ENCODE data around the gene CIAO3.
"Not testable (repeated sequence)": the region's sequence is repeated elsewhere in the genome, so short reads cannot be mapped to it uniquely, and the experiment has no call there.

Gene CIAO3

GRCh38 chr16:715477-716199 lies 25.2 kb downstream of the CIAO3 start:
- peak overlapping the region; percentile 84 for H3K27ac ChIP-seq (ENCODE audit: poor library complexity, severe bottlenecking)
- H3K36me3 ChIP-seq (ENCODE audit: low read depth): peaks cover 7% of the 10 kb centered on the region; the same call in 1 of the 2 replicates
- H3K4me1 ChIP-seq (ENCODE audit: insufficient read depth, poor library complexity, severe bottlenecking): peaks cover 18% of the 10 kb centered on the region
- ATAC-seq (ENCODE audit: low read depth): no peak
- H3K27me3 ChIP-seq (ENCODE audit: insufficient read depth, poor library complexity, severe bottlenecking): no peaks in the 10 kb centered on the region
- peak overlapping the region; percentile 80 for H3K4me3 ChIP-seq (ENCODE audit: severe bottlenecking)
- DNase-seq (ENCODE audit: low spot score): no peak
- no peaks in the 10 kb centered on the region for H3K9me3 ChIP-seq (ENCODE audit: severe bottlenecking)
- TF ChIP-seq CTCF (IDR thresholded peaks at IDR 0.05; ENCODE audit: poor library complexity, severe bottlenecking): peak; percentile 67

DNA sequence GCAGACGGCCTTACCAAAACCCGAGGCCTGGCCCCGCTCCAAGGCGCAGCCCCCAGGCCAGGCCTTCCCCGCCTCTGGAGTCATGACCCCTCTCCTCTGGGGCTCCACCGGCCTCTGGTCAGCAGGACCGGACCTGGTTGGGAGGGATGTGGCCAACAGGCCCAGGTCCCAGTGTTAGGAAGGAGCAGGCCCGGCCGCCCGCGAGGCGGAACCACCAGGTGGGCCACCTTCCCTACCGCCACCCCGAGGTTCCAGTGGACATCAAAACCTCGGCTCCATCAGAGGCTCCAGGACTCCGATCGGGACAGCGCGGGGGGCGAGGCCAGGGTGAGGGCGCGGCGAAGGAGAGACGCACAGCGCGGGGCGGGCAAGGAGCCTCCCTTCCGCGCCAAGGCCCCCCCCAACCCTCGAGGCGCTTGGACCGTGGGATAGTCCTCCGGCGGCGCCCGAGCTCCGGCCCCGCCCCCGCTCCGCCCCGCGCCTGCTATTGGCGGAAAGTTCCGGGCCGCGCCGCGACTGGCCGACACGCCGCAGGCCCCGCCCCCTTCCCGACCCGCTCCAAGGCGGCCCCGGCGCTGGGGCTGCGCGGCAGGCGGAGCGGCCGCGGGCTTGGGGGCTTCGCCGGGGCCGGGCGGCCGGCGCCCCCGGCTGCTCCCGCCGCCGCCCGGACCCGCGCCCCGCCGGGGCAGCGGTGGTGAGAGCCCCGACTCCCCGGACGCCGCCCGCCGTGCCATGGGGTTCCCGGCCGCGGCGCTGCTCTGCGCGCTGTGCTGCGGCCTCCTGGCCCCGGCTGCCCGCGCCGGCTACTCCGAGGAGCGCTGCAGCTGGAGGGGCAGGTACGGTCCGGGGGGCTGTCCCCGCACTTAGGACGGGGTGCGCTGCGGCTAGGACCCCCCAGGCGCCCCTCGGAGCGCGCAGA lies 26.0 kb downstream of the CIAO3 start, which contains the start of gene METRN:
METRN (plus strand) TSS at position 561 of the 919 bp plus-strand sequence; CDS start at position 733, 172 bp downstream.
- peak within 1 kb of the TSS; percentile 84 for H3K27ac ChIP-seq (ENCODE audit: poor library complexity, severe bottlenecking)
- peaks cover 15% of the 10 kb centered on the region for H3K4me1 ChIP-seq (ENCODE audit: insufficient read depth, poor library complexity, severe bottlenecking)
- H3K36me3 ChIP-seq (ENCODE audit: low read depth): peaks cover 7% of the 10 kb centered on the region; the same call in 1 of the 2 replicates
- ATAC-seq (ENCODE audit: low read depth) (peak; percentile 56), DNase-seq (ENCODE audit: low spot score) (peak; percentile 95)
- no peaks in the 10 kb centered on the region for H3K27me3 ChIP-seq (ENCODE audit: insufficient read depth, poor library complexity, severe bottlenecking)
- H3K4me3 ChIP-seq (ENCODE audit: severe bottlenecking): peak within 1 kb of the TSS; percentile 80
- TF ChIP-seq CTCF (IDR thresholded peaks at IDR 0.05; ENCODE audit: poor library complexity, severe bottlenecking): no peak
- no peaks in the 10 kb centered on the region for H3K9me3 ChIP-seq (ENCODE audit: severe bottlenecking)

DNA sequence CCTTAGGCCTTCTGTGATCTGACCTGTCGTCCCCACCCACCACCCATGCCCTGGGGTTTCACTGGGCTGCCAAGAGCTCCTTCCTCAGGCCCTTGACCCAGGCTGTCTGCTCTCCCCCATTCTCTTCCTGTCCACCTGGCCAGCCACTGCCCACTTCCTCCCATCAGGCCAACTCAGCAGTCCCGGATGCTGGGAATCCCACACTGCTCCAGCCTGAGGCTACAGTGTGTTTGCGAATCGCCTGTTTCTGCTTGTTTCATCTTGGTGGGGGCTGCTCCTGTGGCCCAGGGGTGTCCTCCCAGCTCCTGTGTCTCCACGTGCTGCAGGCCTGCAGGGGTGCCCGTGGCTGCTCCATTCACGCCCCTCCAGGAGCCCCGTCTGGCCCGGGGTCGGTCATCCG lies 26.7 kb downstream of the CIAO3 start:
- peak overlapping the region; percentile 84 for H3K27ac ChIP-seq (ENCODE audit: poor library complexity, severe bottlenecking)
- no peaks in the 10 kb centered on the region for H3K27me3 ChIP-seq (ENCODE audit: insufficient read depth, poor library complexity, severe bottlenecking)
- no peak for TF ChIP-seq CTCF (IDR thresholded peaks at IDR 0.05; ENCODE audit: poor library complexity, severe bottlenecking)
- DNase-seq (ENCODE audit: low spot score) (no peak), ATAC-seq (ENCODE audit: low read depth) (peak; percentile 11; the same call in 1 of the 3 replicates)
- peaks cover 7% of the 10 kb centered on the region; the same call in 1 of the 2 replicates for H3K36me3 ChIP-seq (ENCODE audit: low read depth)
- H3K4me3 ChIP-seq (ENCODE audit: severe bottlenecking): peak overlapping the region; percentile 80
- H3K4me1 ChIP-seq (ENCODE audit: insufficient read depth, poor library complexity, severe bottlenecking): peaks cover 15% of the 10 kb centered on the region
- H3K9me3 ChIP-seq (ENCODE audit: severe bottlenecking): no peaks in the 10 kb centered on the region

GRCh38 chr16:712740-713250 lies 28.0 kb downstream of the CIAO3 start:
- ATAC-seq (ENCODE audit: low read depth): peak; percentile 57
- not testable (repeated sequence) for H3K9me3 ChIP-seq (ENCODE audit: severe bottlenecking); H3K4me3 ChIP-seq (ENCODE audit: severe bottlenecking); H3K27me3 ChIP-seq (ENCODE audit: insufficient read depth, poor library complexity, severe bottlenecking); H3K36me3 ChIP-seq (ENCODE audit: low read depth); DNase-seq (ENCODE audit: low spot score)
- Histone ChIP-seq H3K4me1 (ENCODE audit: insufficient read depth, poor library complexity, severe bottlenecking) (peaks cover 15% of the 10 kb centered on the region), H3K27ac (ENCODE audit: poor library complexity, severe bottlenecking) (peak overlapping the region; percentile 84)
- TF ChIP-seq CTCF (IDR thresholded peaks at IDR 0.05; ENCODE audit: poor library complexity, severe bottlenecking): peak; percentile 77

All from RWPE2 (cell line).